ENCODE data around the gene ABCA3.

- TF ChIP-seq CTCF (IDR thresholded peaks at IDR 0.05) (no peak), POLR2A (IDR thresholded peaks at IDR 0.05) (no peak)
Observed at GRCh38 chr16:2292221-2292620, 48.3 kb downstream of the ABCA3 start.

Data from prostate gland (tissue), 2 donors.